Measurements from ENCODE around the gene P3H4.

DNA sequence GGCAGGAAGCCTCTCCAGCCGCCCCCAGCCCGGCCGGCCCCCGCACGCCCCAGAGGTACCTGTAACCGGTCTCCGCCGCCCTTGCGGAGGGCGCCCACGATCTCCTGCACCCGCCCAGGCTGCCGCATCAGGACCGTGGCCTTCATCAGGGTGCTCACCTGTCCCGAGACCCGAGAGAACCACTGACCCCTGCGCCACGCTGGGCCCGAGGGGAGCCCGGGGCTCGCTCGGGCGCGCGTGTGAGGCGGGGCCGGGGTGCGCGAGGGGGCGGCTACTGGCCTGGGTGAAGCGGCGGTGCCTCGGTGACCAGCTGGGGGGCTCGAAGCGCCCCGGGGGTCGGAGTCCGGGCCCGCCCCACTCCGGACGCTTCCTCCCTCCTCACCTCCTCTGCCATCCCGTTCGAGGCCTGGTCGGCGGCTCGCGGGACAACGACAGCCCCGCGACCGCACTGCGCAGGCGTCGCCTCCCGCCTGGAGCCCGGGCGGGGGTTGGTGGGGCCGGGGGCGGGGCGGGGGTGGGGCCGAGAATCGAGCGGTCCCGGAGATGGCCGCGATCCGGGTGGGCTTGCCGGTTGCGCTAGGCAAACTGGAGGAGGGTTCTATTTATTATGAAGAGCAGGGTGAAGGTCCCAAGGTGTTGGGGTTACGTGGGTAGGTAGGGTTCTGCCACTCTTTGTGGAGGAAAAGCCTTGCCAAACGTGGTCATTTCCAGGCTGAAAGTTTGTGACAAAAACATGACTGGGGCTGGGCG is 24.2 kb upstream of the P3H4 start, which contains the start of gene NT5C3B:
- TF ChIP-seq POLR2A (IDR thresholded peaks at IDR 0.05): peak in 1 of 2 donors; percentile 62
- no peak for TF ChIP-seq CTCF (IDR thresholded peaks at IDR 0.05)

All from thyroid gland (tissue), 4 donors.